Astrocyte (in vitro differentiated cells and primary cell): ENCODE measurements around the gene RETREG1. TPM values are rescaled to one million over a fixed set of nuclear protein-coding genes. Genes with fewer than 3 reads are reported as not detected.
A peak's percentile ranks its signal among the peaks of the same experiment; 100 is the strongest.

Experiments used
- DNase-seq: peaks from one replicate; pipeline ENCODE4 v3.0.0-alpha.2; 2010; ENCODE audit warnings: low read depth
- FAIRE-seq: peaks from 2 replicates; lab custom pipeline; 2011; peaks lifted over from hg19 to GRCh38; lab: Jason Lieb, UNC
- H2AFZ ChIP-seq: 2 replicates; pipeline ENCODE4 v1.6.0; 2012; ENCODE audit warnings: low read depth, low read length, inconsistent platforms
- H3K27ac ChIP-seq: 2 replicates; pipeline ENCODE4 v1.5.1; 2011; ENCODE audit warnings: low read depth, low read length, inconsistent platforms
- H3K27me3 ChIP-seq: 2 replicates; pipeline ENCODE4 v1.6.0; 2011; ENCODE audit warnings: low read length, inconsistent platforms; ENCODE audit not compliant: insufficient read depth
- H3K36me3 ChIP-seq: 2 replicates; pipeline ENCODE4 v1.5.1; 2011; ENCODE audit warnings: low read length, inconsistent platforms; ENCODE audit not compliant: insufficient read depth
- H3K4me1 ChIP-seq: 2 replicates; pipeline ENCODE4 v1.5.1; 2011; ENCODE audit warnings: low read length, inconsistent platforms; ENCODE audit not compliant: insufficient read depth
- H3K4me2 ChIP-seq: 2 replicates; pipeline ENCODE4 v1.6.0; 2012; ENCODE audit warnings: low read length, inconsistent platforms
- H3K4me3 ChIP-seq: 2 replicates; pipeline ENCODE4 v1.5.1; 2011; ENCODE audit warnings: low read depth, mild to moderate bottlenecking, low read length, inconsistent platforms; ENCODE audit not compliant: insufficient read depth
- H3K79me2 ChIP-seq: 2 replicates; pipeline ENCODE4 v1.6.0; 2012; ENCODE audit warnings: mild to moderate bottlenecking, low read length, inconsistent platforms; ENCODE audit not compliant: insufficient read depth
- H3K9ac ChIP-seq: 2 replicates; pipeline ENCODE4 v1.6.0; 2012; ENCODE audit warnings: mild to moderate bottlenecking, low read length, inconsistent platforms
- H3K9me3 ChIP-seq: 2 replicates; pipeline ENCODE4 v1.5.1; 2012; ENCODE audit warnings: low read depth, mild to moderate bottlenecking, low read length, inconsistent platforms; ENCODE audit not compliant: insufficient read depth
- H4K20me1 ChIP-seq: 2 replicates; pipeline ENCODE4 v1.6.0; 2012; ENCODE audit warnings: low read length, inconsistent platforms; ENCODE audit not compliant: insufficient read depth
- H3K27ac Mint-ChIP-seq: one replicate; pipeline ENCODE4 v1.8.0; 2021; ENCODE audit warnings: mild to moderate bottlenecking, mixed read lengths; ENCODE audit not compliant: unreplicated experiment
- H3K27me3 Mint-ChIP-seq: one replicate; pipeline ENCODE4 v1.8.0; 2021; ENCODE audit warnings: low read depth, mixed read lengths; ENCODE audit not compliant: unreplicated experiment
- H3K36me3 Mint-ChIP-seq: one replicate; pipeline ENCODE4 v1.8.0; 2021; ENCODE audit warnings: low read depth, mixed read lengths; ENCODE audit not compliant: unreplicated experiment
- H3K4me1 Mint-ChIP-seq: one replicate; pipeline ENCODE4 v1.8.0; 2021; ENCODE audit warnings: low read depth, mixed read lengths; ENCODE audit not compliant: unreplicated experiment
- H3K4me3 Mint-ChIP-seq: one replicate; pipeline ENCODE4 v1.8.0; 2021; ENCODE audit warnings: mild to moderate bottlenecking, moderate library complexity, mixed read lengths; ENCODE audit not compliant: unreplicated experiment
- H3K9me3 Mint-ChIP-seq: one replicate; pipeline ENCODE4 v1.8.0; 2021; ENCODE audit warnings: mild to moderate bottlenecking, mixed read lengths; ENCODE audit not compliant: unreplicated experiment
- CTCF ChIP-seq: IDR thresholded peaks from 2 replicates; pipeline ENCODE4 v1.5.1; 2011; ENCODE audit warnings: low read depth, mild to moderate bottlenecking, inconsistent platforms, low read length, moderate library complexity; ENCODE audit not compliant: insufficient read depth
- EZH2 ChIP-seq: IDR thresholded peaks from 2 replicates; pipeline ENCODE4 v1.6.1; 2012; ENCODE audit warnings: mild to moderate bottlenecking, low read length, inconsistent platforms; ENCODE audit not compliant: insufficient read depth
- total RNA-seq: library from RNA; stranded (reverse); gene quantifications from 2 replicates; pipeline ENCODE4 v1.2.1, GENCODE V29; 2021

The RETREG1 gene
- total RNA-seq, 1 donor from 2014 or later, result 0.98 TPM

- Histone ChIP-seq H4K20me1 (no peaks in the 10 kb centered on the region), H3K4me2 (no peak overlapping the region), H3K27me3 (no peaks in the 10 kb centered on the region), H2AFZ (no peak overlapping the region), H3K9me3 (no peaks in the 10 kb centered on the region), H3K27ac (no peak overlapping the region), H3K36me3 (no peaks in the 10 kb centered on the region), H3K9ac (no peak overlapping the region), H3K79me2 (no peaks in the 10 kb centered on the region), H3K4me3 (no peak overlapping the region), H3K4me1 (peaks cover 5% of the 10 kb centered on the region)
- FAIRE-seq (no peak), DNase-seq (no peak)
- Mint-ChIP-seq H3K4me3 (no peak overlapping the region), H3K4me1 (peaks cover 6% of the 10 kb centered on the region), H3K27me3 (peaks cover 9% of the 10 kb centered on the region), H3K9me3 (no peaks in the 10 kb centered on the region), H3K27ac (peak overlapping the region; percentile 34), H3K36me3 (no peaks in the 10 kb centered on the region)
- no peak for TF ChIP-seq EZH2
- no peak for TF ChIP-seq CTCF
These were observed 85.6 kb downstream of the RETREG1 start for GRCh38 chr5:16531063-16531648.

- no peaks in the 10 kb centered on the region for H3K36me3 Mint-ChIP-seq
- H3K36me3 ChIP-seq, result no peaks in the 10 kb centered on the region
- TF ChIP-seq EZH2 (no peak), CTCF (no peak)
- H3K4me1 ChIP-seq, result no peaks in the 10 kb centered on the region
- no peaks in the 10 kb centered on the region for H4K20me1 ChIP-seq
- no peaks in the 10 kb centered on the region for H3K9me3 ChIP-seq
- no peak overlapping the region for H3K4me2 ChIP-seq
- H3K9ac ChIP-seq, result no peak overlapping the region
- peaks cover 8% of the 10 kb centered on the region for H3K4me1 Mint-ChIP-seq
- H3K27ac ChIP-seq, result no peak overlapping the region
- H3K4me3 ChIP-seq, result no peak overlapping the region
- no peak overlapping the region for H3K27ac Mint-ChIP-seq
- peaks cover 13% of the 10 kb centered on the region for H3K27me3 Mint-ChIP-seq
- H3K27me3 ChIP-seq, result no peaks in the 10 kb centered on the region
- no peaks in the 10 kb centered on the region for H3K79me2 ChIP-seq
- H3K4me3 Mint-ChIP-seq, result no peak overlapping the region
- no peaks in the 10 kb centered on the region for H3K9me3 Mint-ChIP-seq
- DNase-seq (no peak), FAIRE-seq (no peak)
- no peak overlapping the region for H2AFZ ChIP-seq
These were observed 87.5 kb downstream of the RETREG1 start for GRCh38 chr5:16529306-16529705.

GRCh38 chr5:16528382-16529110 lies 88.3 kb downstream of the RETREG1 start:
- no peak overlapping the region for H3K4me3 Mint-ChIP-seq
- Histone ChIP-seq H3K4me2 (no peak overlapping the region), H2AFZ (no peak overlapping the region), H3K9ac (no peak overlapping the region), H3K36me3 (no peaks in the 10 kb centered on the region), H3K79me2 (no peaks in the 10 kb centered on the region), H4K20me1 (no peaks in the 10 kb centered on the region), H3K27ac (no peak overlapping the region), H3K9me3 (no peaks in the 10 kb centered on the region), H3K4me1 (no peaks in the 10 kb centered on the region), H3K4me3 (no peak overlapping the region), H3K27me3 (no peaks in the 10 kb centered on the region)
- TF ChIP-seq CTCF, result no peak
- TF ChIP-seq EZH2, result no peak
- H3K4me1 Mint-ChIP-seq, result peaks cover 8% of the 10 kb centered on the region
- H3K27ac Mint-ChIP-seq, result no peak overlapping the region
- peaks cover 15% of the 10 kb centered on the region for H3K27me3 Mint-ChIP-seq
- FAIRE-seq, result no peak
- DNase-seq, result no peak
- no peaks in the 10 kb centered on the region for H3K36me3 Mint-ChIP-seq
- H3K9me3 Mint-ChIP-seq, result no peaks in the 10 kb centered on the region
